Adipocyte (in vitro differentiated cells): ENCODE data around the gene CCL22.
A peak's percentile ranks its signal among the peaks of the same experiment; 100 is the strongest.
"Not testable (repeated sequence)": the region's sequence is repeated elsewhere in the genome, so short reads cannot be mapped to it uniquely, and the experiment has no call there.

Source experiments
- DNase-seq: peaks from one replicate; pipeline ENCODE4 v3.0.0-alpha.2; 2015; ENCODE audit warnings: low read depth
- H3K27me3 ChIP-seq: replicated peaks from 2 replicates; pipeline ENCODE4 v1.7.0; 2013; ENCODE audit warnings: mild to moderate bottlenecking, low read length, moderate library complexity; ENCODE audit not compliant: control insufficient read depth, insufficient read depth
- H3K36me3 ChIP-seq: 2 replicates; pipeline ENCODE4 v1.7.0; 2013; ENCODE audit warnings: low read length, mild to moderate bottlenecking, moderate library complexity; ENCODE audit not compliant: control insufficient read depth, insufficient read depth, severe bottlenecking
- H3K4me1 ChIP-seq: 2 replicates; pipeline ENCODE4 v1.7.0; 2013; ENCODE audit warnings: mild to moderate bottlenecking, low read length, moderate library complexity; ENCODE audit not compliant: control insufficient read depth, insufficient read depth
- H3K4me3 ChIP-seq: 2 replicates; pipeline ENCODE4 v1.7.0; 2013; ENCODE audit warnings: mild to moderate bottlenecking, low read length, moderate library complexity
- H3K9ac ChIP-seq: 2 replicates; pipeline ENCODE4 v1.7.0; 2013; ENCODE audit warnings: mild to moderate bottlenecking, low read length, moderate library complexity
- H3K9me3 ChIP-seq: 2 replicates; pipeline ENCODE4 v1.7.0; 2013; ENCODE audit warnings: mild to moderate bottlenecking, low read length, moderate library complexity; ENCODE audit not compliant: control insufficient read depth

Gene CCL22

GRCh38 chr16:57366544-57367040 is 8.0 kb downstream of the CCL22 start:
- Histone ChIP-seq H3K27me3 (peaks cover 35% of the 10 kb centered on the region), H3K4me1 (peaks cover 3% of the 10 kb centered on the region), H3K9ac (no peak overlapping the region), H3K9me3 (no peaks in the 10 kb centered on the region), H3K36me3 (no peaks in the 10 kb centered on the region), H3K4me3 (no peak overlapping the region)
- no peak for DNase-seq

DNA sequence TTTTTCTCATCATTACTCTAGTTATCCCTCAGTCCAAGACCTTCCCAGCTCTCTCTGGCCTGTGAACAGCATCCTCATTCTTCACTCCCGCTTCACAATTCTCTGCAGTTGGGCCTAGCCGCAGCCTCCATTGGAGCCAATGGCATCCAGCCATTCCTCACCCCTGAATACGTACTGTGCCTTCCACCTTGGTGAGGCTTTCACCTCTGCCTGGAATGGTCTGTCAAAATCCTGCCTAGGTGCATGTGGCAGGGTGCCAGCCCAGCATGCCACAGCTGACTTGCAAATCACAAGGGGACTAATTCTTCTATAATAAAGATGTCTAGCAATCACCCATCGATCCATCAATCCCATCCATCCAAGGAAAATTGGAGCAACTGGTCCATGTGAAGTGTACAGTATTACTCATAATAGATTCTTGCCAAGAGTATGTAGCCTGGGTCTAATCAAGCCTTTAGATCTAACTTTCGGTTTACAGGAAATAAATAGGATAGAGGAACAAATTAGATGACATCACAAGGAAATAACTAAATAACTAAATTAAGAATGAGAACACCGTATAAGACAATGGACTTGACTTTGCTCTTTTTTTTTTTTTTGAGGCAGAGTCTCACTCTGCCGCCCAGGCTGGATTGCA is 8.7 kb downstream of the CCL22 start:
- peak; percentile 44 for DNase-seq

GRCh38 chr16:57371494-57372371 is 13.2 kb downstream of the CCL22 start:
- no peak for DNase-seq
- no peaks in the 10 kb centered on the region for H3K9me3 ChIP-seq
- H3K4me3 ChIP-seq = peak overlapping the region; percentile 81
- H3K9ac ChIP-seq = peak overlapping the region; percentile 83
- peaks cover 5% of the 10 kb centered on the region for H3K27me3 ChIP-seq
- H3K36me3 ChIP-seq = no peaks in the 10 kb centered on the region
- H3K4me1 ChIP-seq = peaks cover 34% of the 10 kb centered on the region

More for the DNA sequence above, 8.7 kb downstream of the CCL22 start:
- Histone ChIP-seq H3K4me1 (peaks cover 10% of the 10 kb centered on the region), H3K4me3 (no peak overlapping the region), H3K36me3 (no peaks in the 10 kb centered on the region), H3K9me3 (no peaks in the 10 kb centered on the region), H3K27me3 (peaks cover 31% of the 10 kb centered on the region), H3K9ac (no peak overlapping the region)

GRCh38 chr16:57372372-57373116 is 14.0 kb downstream of the CCL22 start, which contains the start of gene CX3CL1:
CX3CL1 (plus strand) TSS chr16:57372490; CDS start chr16:57372569, 79 bp downstream.
- no peaks in the 10 kb centered on the region for H3K9me3 ChIP-seq
- H3K27me3 ChIP-seq = peaks cover 5% of the 10 kb centered on the region
- peak within 1 kb of the TSS; percentile 81 for H3K4me3 ChIP-seq
- H3K4me1 ChIP-seq = peaks cover 34% of the 10 kb centered on the region
- no peaks in the 10 kb centered on the region for H3K36me3 ChIP-seq
- H3K9ac ChIP-seq = peak within 1 kb of the TSS; percentile 83
- DNase-seq = peak; percentile 59

DNA sequence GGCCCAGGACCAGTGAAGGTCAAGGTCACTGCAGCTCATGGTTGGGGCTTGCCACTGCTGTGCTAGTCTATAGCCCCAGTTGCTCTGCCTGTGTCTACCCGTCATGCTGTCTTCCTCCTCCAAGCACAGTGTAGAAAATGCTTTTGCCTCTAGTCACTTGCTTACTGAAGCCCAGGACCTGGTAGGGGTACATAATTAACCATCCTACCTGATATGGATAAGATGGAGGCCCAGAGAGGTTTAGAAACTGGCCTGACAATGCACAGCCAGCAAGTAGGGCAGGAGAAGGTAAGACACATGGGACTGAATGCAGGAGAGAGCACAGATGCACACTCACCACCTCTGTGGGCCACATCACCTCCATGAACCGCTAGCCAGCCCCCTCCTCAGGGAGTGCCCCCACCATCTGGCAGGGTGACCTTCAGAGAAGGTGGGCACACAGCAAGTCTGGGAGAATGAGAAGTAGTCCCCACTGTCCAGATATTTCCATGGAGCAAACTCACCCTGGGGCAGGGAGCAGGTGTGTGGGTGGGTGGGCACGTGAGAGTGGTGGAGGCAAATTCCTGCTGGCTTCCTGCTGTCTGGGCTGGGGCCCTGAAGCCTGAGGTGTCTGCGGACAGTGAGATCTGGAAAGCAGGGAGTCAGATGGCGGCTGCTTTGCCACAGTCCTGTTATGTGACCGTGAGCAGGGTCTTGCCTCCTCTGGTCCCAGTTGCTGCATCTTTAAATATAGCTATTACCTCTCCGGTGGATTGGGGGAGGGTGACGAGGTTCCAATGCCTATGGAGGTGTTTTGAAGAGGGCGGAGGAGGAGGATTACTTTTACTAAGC is 14.7 kb downstream of the CCL22 start:
- H3K4me3 ChIP-seq = peak overlapping the region; percentile 81
- peaks cover 5% of the 10 kb centered on the region for H3K27me3 ChIP-seq
- DNase-seq = no peak

GRCh38 chr16:57374067-57374534 is 15.5 kb downstream of the CCL22 start:
- peak; percentile 24 for DNase-seq
- Histone ChIP-seq H3K4me1 (peaks cover 34% of the 10 kb centered on the region), H3K27me3 (peaks cover 5% of the 10 kb centered on the region), H3K9me3 (no peaks in the 10 kb centered on the region), H3K9ac (peak overlapping the region; percentile 83), H3K4me3 (peak overlapping the region; percentile 81), H3K36me3 (no peaks in the 10 kb centered on the region)

More for the DNA sequence above, 14.7 kb downstream of the CCL22 start:
- Histone ChIP-seq H3K9me3 (no peaks in the 10 kb centered on the region), H3K4me1 (peaks cover 34% of the 10 kb centered on the region), H3K9ac (peak overlapping the region; percentile 83), H3K36me3 (no peaks in the 10 kb centered on the region)

GRCh38 chr16:57374925-57375465 is 16.4 kb downstream of the CCL22 start:
- not testable (repeated sequence) for DNase-seq, H3K27me3 ChIP-seq, H3K36me3 ChIP-seq

GRCh38 chr16:57376313-57376818 is 17.8 kb downstream of the CCL22 start:
- peaks cover 6% of the 10 kb centered on the region for H3K36me3 ChIP-seq
- DNase-seq = no peak
- peaks cover 5% of the 10 kb centered on the region for H3K27me3 ChIP-seq
- H3K9ac ChIP-seq = no peak overlapping the region
- peaks cover 33% of the 10 kb centered on the region for H3K4me1 ChIP-seq
- no peaks in the 10 kb centered on the region for H3K9me3 ChIP-seq
- H3K4me3 ChIP-seq = no peak overlapping the region

More at GRCh38 chr16:57374925-57375465, 16.4 kb downstream of the CCL22 start:
- peak overlapping the region; percentile 8 for H3K4me3 ChIP-seq
- H3K4me1 ChIP-seq = peaks cover 34% of the 10 kb centered on the region
- H3K9ac ChIP-seq, H3K9me3 ChIP-seq: not testable (repeated sequence)

- H3K9me3 ChIP-seq = no peaks in the 10 kb centered on the region
- peaks cover 6% of the 10 kb centered on the region for H3K36me3 ChIP-seq
- H3K4me3 ChIP-seq = no peak overlapping the region
- DNase-seq = peak; percentile 30
- no peak overlapping the region for H3K9ac ChIP-seq
- H3K27me3 ChIP-seq = peaks cover 5% of the 10 kb centered on the region
- peaks cover 24% of the 10 kb centered on the region for H3K4me1 ChIP-seq
These were observed 18.7 kb downstream of the CCL22 start for GRCh38 chr16:57377080-57377841.
